Measurements from ENCODE around the gene SVOPL.
A peak's percentile ranks its signal among the peaks of the same experiment; 100 is the strongest.
"Not testable (repeated sequence)": the region's sequence is repeated elsewhere in the genome, so short reads cannot be mapped to it uniquely, and the experiment has no call there.

Gene SVOPL

GRCh38 chr7:138700857-138701536, at the start of gene SVOPL:
SVOPL (minus strand) TSS chr7:138701362; CDS start chr7:138679045, 22,317 bp downstream.
- DNase-seq (ENCODE audit: low spot score), result no peak

- no peak for DNase-seq (ENCODE audit: low spot score)
Observed at GRCh38 chr7:138750473-138750872, 49.3 kb upstream of the SVOPL start.

- DNase-seq (ENCODE audit: low spot score), result no peak
Observed at GRCh38 chr7:138749960-138750359, 48.8 kb upstream of the SVOPL start.

GRCh38 chr7:138748666-138749065, 47.5 kb upstream of the SVOPL start:
- no peak for DNase-seq (ENCODE audit: low spot score)

- DNase-seq (ENCODE audit: low spot score), result no peak
Observed at GRCh38 chr7:138746073-138746472, 44.9 kb upstream of the SVOPL start.

- no peak for DNase-seq (ENCODE audit: low spot score)
Observed at GRCh38 chr7:138745189-138745588, 44.0 kb upstream of the SVOPL start.

GRCh38 chr7:138741453-138741735, 40.2 kb upstream of the SVOPL start:
- DNase-seq (ENCODE audit: low spot score), result no peak

- DNase-seq (ENCODE audit: low spot score), result no peak
Observed at GRCh38 chr7:138739859-138740258, 38.7 kb upstream of the SVOPL start.

GRCh38 chr7:138738551-138739335, 37.6 kb upstream of the SVOPL start:
- DNase-seq (ENCODE audit: low spot score), result peak; percentile 83

GRCh38 chr7:138738114-138738513, 37.0 kb upstream of the SVOPL start:
- DNase-seq (ENCODE audit: low spot score), result no peak

GRCh38 chr7:138735399-138735798, 34.2 kb upstream of the SVOPL start:
- no peak for DNase-seq (ENCODE audit: low spot score)

- not testable (repeated sequence) for DNase-seq (ENCODE audit: low spot score)
Observed at GRCh38 chr7:138731733-138732132, 30.6 kb upstream of the SVOPL start.

- no peak for DNase-seq (ENCODE audit: low spot score)
Observed at GRCh38 chr7:138729444-138729843, 28.3 kb upstream of the SVOPL start.

GRCh38 chr7:138727336-138728099, 26.4 kb upstream of the SVOPL start:
- DNase-seq (ENCODE audit: low spot score), result no peak

GRCh38 chr7:138726288-138726687, 25.1 kb upstream of the SVOPL start:
- no peak for DNase-seq (ENCODE audit: low spot score)

- DNase-seq (ENCODE audit: low spot score), result no peak
Observed at GRCh38 chr7:138720286-138720685, 19.1 kb upstream of the SVOPL start.

GRCh38 chr7:138716889-138717288, 15.7 kb upstream of the SVOPL start:
- DNase-seq (ENCODE audit: low spot score), result no peak

- no peak for DNase-seq (ENCODE audit: low spot score)
Observed at GRCh38 chr7:138713191-138713590, 12.0 kb upstream of the SVOPL start.

- no peak for DNase-seq (ENCODE audit: low spot score)
Observed at GRCh38 chr7:138712652-138713051, 11.5 kb upstream of the SVOPL start.

- DNase-seq (ENCODE audit: low spot score), result no peak
Observed at GRCh38 chr7:138710536-138711385, 9.6 kb upstream of the SVOPL start.

GRCh38 chr7:138705167-138705566, 4.0 kb upstream of the SVOPL start:
- no peak for DNase-seq (ENCODE audit: low spot score)

- DNase-seq (ENCODE audit: low spot score), result no peak
Observed at GRCh38 chr7:138701537-138701923, 368 bp upstream of the SVOPL start.

All from AG08395 (cell line).